ENCODE data around the gene NAGLU. TPM values are rescaled to one million over a fixed set of nuclear protein-coding genes. Genes with fewer than 3 reads are reported as not detected.

Gene NAGLU
- total RNA-seq, 1 donor, result 91.6 TPM

DNA sequence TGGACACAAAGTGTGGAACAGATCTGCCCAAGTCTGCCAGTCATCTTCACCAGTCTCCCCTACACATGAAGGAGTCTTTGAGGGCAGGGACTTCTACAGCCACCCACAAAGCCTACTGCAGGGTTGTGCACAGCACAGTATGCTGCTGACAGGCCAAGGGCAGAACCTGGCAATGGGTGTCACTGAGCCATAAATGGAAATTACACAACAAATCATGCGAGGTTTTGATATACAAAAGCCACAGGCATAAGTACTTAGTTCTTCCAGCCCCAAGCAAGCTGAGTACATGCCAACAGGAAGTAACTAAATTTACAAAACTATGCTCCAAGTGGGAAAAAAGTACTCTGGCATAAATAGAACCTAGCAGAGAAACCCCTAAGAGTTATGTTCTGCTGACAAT is 49.3 kb downstream of the NAGLU start:
- no peak overlapping the region for H3K27ac ChIP-seq (ENCODE audit: low read depth, low read length)
- peaks cover 79% of the 10 kb centered on the region for H3K36me3 ChIP-seq (ENCODE audit: insufficient read depth, low read length)
- no peaks in the 10 kb centered on the region for H3K79me2 ChIP-seq (ENCODE audit: insufficient read depth, low read length)
- no peaks in the 10 kb centered on the region for H4K20me1 ChIP-seq (ENCODE audit: insufficient read depth, low read length)
- H3K4me3 ChIP-seq (ENCODE audit: insufficient read depth, low read length), result no peak overlapping the region
- no peak overlapping the region for H2AFZ ChIP-seq (ENCODE audit: low read length)
- no peaks in the 10 kb centered on the region for H3K27me3 ChIP-seq (ENCODE audit: insufficient read depth, low read length)
- H3K4me1 ChIP-seq (ENCODE audit: insufficient read depth, low read length), result no peaks in the 10 kb centered on the region
- TF ChIP-seq, protein P1, sequence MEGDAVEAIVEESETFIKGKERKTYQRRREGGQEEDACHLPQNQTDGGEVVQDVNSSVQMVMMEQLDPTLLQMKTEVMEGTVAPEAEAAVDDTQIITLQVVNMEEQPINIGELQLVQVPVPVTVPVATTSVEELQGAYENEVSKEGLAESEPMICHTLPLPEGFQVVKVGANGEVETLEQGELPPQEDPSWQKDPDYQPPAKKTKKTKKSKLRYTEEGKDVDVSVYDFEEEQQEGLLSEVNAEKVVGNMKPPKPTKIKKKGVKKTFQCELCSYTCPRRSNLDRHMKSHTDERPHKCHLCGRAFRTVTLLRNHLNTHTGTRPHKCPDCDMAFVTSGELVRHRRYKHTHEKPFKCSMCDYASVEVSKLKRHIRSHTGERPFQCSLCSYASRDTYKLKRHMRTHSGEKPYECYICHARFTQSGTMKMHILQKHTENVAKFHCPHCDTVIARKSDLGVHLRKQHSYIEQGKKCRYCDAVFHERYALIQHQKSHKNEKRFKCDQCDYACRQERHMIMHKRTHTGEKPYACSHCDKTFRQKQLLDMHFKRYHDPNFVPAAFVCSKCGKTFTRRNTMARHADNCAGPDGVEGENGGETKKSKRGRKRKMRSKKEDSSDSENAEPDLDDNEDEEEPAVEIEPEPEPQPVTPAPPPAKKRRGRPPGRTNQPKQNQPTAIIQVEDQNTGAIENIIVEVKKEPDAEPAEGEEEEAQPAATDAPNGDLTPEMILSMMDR (IDR thresholded peaks at IDR 0.05; ENCODE audit: extremely low read depth, low read depth, low read length), result no peak
- no peak overlapping the region for H3K4me2 ChIP-seq (ENCODE audit: insufficient read depth, low read length)
- no peak for DNase-seq (ENCODE audit: insufficient read length, low spot score, missing footprints)
- no peaks in the 10 kb centered on the region for H3K9me3 ChIP-seq (ENCODE audit: low read depth, low read length)

DNA sequence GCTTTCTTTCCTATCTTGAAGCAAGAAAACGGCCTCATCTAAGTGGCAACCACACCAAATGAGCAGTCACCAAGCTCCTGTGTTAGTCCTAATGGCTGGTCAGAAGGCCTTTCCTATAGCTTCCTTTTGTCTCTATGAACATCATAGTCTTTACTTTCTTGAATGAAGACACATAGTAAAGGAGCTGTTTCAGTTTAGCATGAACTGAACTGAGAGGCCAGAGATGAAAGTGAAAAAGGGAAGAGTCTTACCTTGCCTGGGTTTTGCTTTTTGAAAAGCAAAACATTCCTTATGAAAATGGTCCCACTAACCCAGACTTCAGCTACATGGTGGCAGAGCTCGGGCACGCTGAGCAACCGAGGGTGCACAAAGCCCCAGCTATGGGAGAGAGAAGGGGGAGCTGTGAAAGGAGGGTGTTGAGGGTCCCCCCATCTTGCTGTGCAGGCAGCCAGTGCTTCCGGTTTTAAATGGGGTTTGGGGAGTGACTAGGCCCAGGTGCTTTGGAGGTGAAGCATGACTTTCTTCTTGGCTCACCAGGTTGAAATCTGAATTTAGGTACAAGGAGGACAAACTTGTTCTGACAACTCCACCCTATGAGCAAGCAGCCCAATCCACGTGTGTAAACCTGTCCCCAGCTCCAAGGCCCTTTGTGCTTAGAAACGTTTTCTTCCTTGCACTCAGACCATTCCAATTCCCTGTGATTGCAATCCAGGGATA is 50.6 kb downstream of the NAGLU start:
- no peaks in the 10 kb centered on the region for H4K20me1 ChIP-seq (ENCODE audit: insufficient read depth, low read length)
- H3K4me2 ChIP-seq (ENCODE audit: insufficient read depth, low read length), result no peak overlapping the region
- H3K9me3 ChIP-seq (ENCODE audit: low read depth, low read length), result no peaks in the 10 kb centered on the region
- H2AFZ ChIP-seq (ENCODE audit: low read length), result no peak overlapping the region
- no peak for DNase-seq (ENCODE audit: insufficient read length, low spot score, missing footprints)
- TF ChIP-seq, protein P1 (IDR thresholded peaks at IDR 0.05; ENCODE audit: extremely low read depth, low read depth, low read length), result no peak
- no peak overlapping the region for H3K27ac ChIP-seq (ENCODE audit: low read depth, low read length)
- H3K36me3 ChIP-seq (ENCODE audit: insufficient read depth, low read length), result peaks cover 68% of the 10 kb centered on the region
- peaks cover 2% of the 10 kb centered on the region for H3K79me2 ChIP-seq (ENCODE audit: insufficient read depth, low read length)
- no peaks in the 10 kb centered on the region for H3K27me3 ChIP-seq (ENCODE audit: insufficient read depth, low read length)
- no peaks in the 10 kb centered on the region for H3K4me1 ChIP-seq (ENCODE audit: insufficient read depth, low read length)
- no peak overlapping the region for H3K4me3 ChIP-seq (ENCODE audit: insufficient read depth, low read length)

DNA sequence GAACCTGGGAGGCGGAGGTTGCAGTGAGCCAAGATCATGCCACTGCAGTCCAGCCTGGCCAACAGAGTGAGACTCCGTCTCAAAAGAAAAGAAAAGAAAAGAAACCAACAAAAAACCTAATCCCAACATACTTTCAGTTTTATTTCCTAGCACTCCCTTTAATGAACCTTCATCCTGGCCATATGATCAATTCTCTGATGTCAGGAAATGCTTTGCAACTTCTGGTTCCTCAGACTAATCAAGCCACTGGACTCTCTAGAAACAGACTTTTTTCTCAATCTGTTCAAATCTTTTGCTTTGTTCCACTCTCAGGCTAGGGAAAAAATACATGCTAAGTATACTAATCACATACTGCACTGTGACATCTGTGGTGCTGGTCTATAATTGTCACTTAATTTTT is 54.8 kb downstream of the NAGLU start:
- Histone ChIP-seq H3K4me2 (ENCODE audit: insufficient read depth, low read length) (no peak overlapping the region), H3K79me2 (ENCODE audit: insufficient read depth, low read length) (peaks cover 32% of the 10 kb centered on the region), H3K27ac (ENCODE audit: low read depth, low read length) (no peak overlapping the region), H2AFZ (ENCODE audit: low read length) (no peak overlapping the region), H3K4me3 (ENCODE audit: insufficient read depth, low read length) (no peak overlapping the region), H4K20me1 (ENCODE audit: insufficient read depth, low read length) (peaks cover 5% of the 10 kb centered on the region), H3K4me1 (ENCODE audit: insufficient read depth, low read length) (no peaks in the 10 kb centered on the region), H3K9me3 (ENCODE audit: low read depth, low read length) (no peaks in the 10 kb centered on the region), H3K36me3 (ENCODE audit: insufficient read depth, low read length) (peaks cover 28% of the 10 kb centered on the region), H3K27me3 (ENCODE audit: insufficient read depth, low read length) (no peaks in the 10 kb centered on the region)
- DNase-seq (ENCODE audit: insufficient read length, low spot score, missing footprints), result no peak
- TF ChIP-seq, protein P1 (IDR thresholded peaks at IDR 0.05; ENCODE audit: extremely low read depth, low read depth, low read length), result no peak

DNA sequence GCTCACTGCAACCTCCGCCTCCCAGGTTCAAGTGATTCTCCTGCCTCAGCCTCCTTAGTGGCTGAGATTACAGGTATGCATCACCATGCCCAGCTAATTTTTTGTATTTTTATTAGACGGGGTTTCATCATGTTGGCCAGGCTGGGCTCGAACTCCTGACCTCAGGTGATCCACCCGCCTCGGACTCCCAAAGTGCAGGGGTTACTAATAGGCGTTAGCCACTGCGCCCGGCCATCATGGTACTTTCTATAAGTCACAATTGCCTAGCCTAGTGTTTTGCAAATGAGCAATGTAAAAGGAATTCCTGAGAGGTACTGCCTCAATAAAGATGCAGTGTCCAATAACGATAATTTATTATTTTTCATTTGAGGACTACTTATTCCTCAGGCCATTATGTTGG is 55.4 kb downstream of the NAGLU start:
- Histone ChIP-seq H3K4me2 (ENCODE audit: insufficient read depth, low read length) (no peak overlapping the region), H2AFZ (ENCODE audit: low read length) (no peak overlapping the region), H3K4me1 (ENCODE audit: insufficient read depth, low read length) (no peaks in the 10 kb centered on the region), H4K20me1 (ENCODE audit: insufficient read depth, low read length) (peaks cover 5% of the 10 kb centered on the region), H3K27me3 (ENCODE audit: insufficient read depth, low read length) (no peaks in the 10 kb centered on the region), H3K79me2 (ENCODE audit: insufficient read depth, low read length) (peaks cover 33% of the 10 kb centered on the region), H3K36me3 (ENCODE audit: insufficient read depth, low read length) (peaks cover 23% of the 10 kb centered on the region), H3K27ac (ENCODE audit: low read depth, low read length) (no peak overlapping the region), H3K9me3 (ENCODE audit: low read depth, low read length) (no peaks in the 10 kb centered on the region), H3K4me3 (ENCODE audit: insufficient read depth, low read length) (no peak overlapping the region)
- TF ChIP-seq, protein P1 (IDR thresholded peaks at IDR 0.05; ENCODE audit: extremely low read depth, low read depth, low read length), result no peak
- no peak for DNase-seq (ENCODE audit: insufficient read length, low spot score, missing footprints)

Small RNA genes lying within 50 kb of the gene (small RNA-seq; reads per million reads assigned to genes)
- gene MIR548AT, result 1.0 reads per million, percentile 30 among the genes with 10 or more reads in this experiment

Other genes with a start within 250 kb of the NAGLU start
- 35.5 and 38.6 TPM in 2 replicates for gene STAT5A, start 247.7 kb upstream of the NAGLU start, total RNA-seq
- 197 and 206 TPM in 2 replicates for gene STAT3, start 147.8 kb upstream of the NAGLU start, total RNA-seq
- gene CAVIN1, start 113.0 kb upstream of the NAGLU start, total RNA-seq, result 861 and 988 TPM in 2 replicates
- gene ATP6V0A1, start 77.4 kb upstream of the NAGLU start, total RNA-seq, result 52.5 and 53.9 TPM in 2 replicates
- 1.1 and 1.5 TPM in 2 replicates for gene HSD17B1, start 16.7 kb downstream of the NAGLU start, total RNA-seq
- 13.0 and 13.4 TPM in 2 replicates for gene COASY, start 25.9 kb downstream of the NAGLU start, total RNA-seq
- 43.4 and 44.8 TPM in 2 replicates for gene MLX, start 30.9 kb downstream of the NAGLU start, total RNA-seq
- 1.8 TPM in 2 replicates for gene PSMC3IP, start 41.5 kb downstream of the NAGLU start, total RNA-seq
- gene RETREG3, start 73.1 kb downstream of the NAGLU start, total RNA-seq, result 81.0 and 90.1 TPM in 2 replicates
- 19.2 and 20.3 TPM in 2 replicates for gene TUBG1, start 73.4 kb downstream of the NAGLU start, total RNA-seq
- gene TUBG2, start 123.0 kb downstream of the NAGLU start, total RNA-seq, result 13.8 TPM in 2 replicates
- gene PLEKHH3, start 140.8 kb downstream of the NAGLU start, total RNA-seq, result 14.7 and 19.9 TPM in 2 replicates
- gene CCR10, start 145.6 kb downstream of the NAGLU start, total RNA-seq, result 0.59 and 2.2 TPM in 2 replicates
- 18.6 and 19.2 TPM in 2 replicates for gene CNTNAP1, start 146.3 kb downstream of the NAGLU start, total RNA-seq
- 30.8 and 31.8 TPM in 2 replicates for gene EZH1, start 208.8 kb downstream of the NAGLU start, total RNA-seq
- gene RAMP2, start 225.0 kb downstream of the NAGLU start, total RNA-seq, result not detected in 2 replicates
- gene VPS25, start 237.2 kb downstream of the NAGLU start, total RNA-seq, result 46.7 and 55.7 TPM in 2 replicates
- under 0.01 TPM in 1 of 2 replicates, not detected in the other for gene WNK4, start 244.4 kb downstream of the NAGLU start, total RNA-seq

Data from osteoblast (primary cell).